ENCODE results near the gene SRP14.

DNA sequence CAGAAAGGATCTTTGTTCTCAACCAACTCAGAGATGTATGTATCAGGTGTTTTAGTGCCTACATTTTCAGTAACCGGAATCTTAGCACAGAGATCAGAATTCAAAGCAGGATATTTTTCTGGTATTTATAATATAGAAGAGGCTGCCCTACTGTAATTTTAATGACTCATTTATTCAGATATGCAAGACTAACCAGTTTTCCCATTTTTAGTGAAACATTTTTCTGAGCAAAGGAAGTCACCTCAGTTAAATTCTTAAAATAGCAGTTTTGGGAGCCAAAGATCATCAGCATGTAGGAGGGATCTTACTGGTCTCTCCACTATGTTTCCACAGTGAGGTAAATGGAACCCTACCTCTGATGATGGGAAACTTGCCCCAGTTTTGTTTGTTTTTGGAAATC is 42.0 kb downstream of the SRP14 start:
- TF ChIP-seq, protein P1, sequence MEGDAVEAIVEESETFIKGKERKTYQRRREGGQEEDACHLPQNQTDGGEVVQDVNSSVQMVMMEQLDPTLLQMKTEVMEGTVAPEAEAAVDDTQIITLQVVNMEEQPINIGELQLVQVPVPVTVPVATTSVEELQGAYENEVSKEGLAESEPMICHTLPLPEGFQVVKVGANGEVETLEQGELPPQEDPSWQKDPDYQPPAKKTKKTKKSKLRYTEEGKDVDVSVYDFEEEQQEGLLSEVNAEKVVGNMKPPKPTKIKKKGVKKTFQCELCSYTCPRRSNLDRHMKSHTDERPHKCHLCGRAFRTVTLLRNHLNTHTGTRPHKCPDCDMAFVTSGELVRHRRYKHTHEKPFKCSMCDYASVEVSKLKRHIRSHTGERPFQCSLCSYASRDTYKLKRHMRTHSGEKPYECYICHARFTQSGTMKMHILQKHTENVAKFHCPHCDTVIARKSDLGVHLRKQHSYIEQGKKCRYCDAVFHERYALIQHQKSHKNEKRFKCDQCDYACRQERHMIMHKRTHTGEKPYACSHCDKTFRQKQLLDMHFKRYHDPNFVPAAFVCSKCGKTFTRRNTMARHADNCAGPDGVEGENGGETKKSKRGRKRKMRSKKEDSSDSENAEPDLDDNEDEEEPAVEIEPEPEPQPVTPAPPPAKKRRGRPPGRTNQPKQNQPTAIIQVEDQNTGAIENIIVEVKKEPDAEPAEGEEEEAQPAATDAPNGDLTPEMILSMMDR (IDR thresholded peaks at IDR 0.05), result no peak
- TF ChIP-seq POLR2A (IDR thresholded peaks at IDR 0.05), result no peak
